Astrocyte (in vitro differentiated cells and primary cell): ENCODE results near the gene ARHGAP1. TPM values are rescaled to one million over a fixed set of nuclear protein-coding genes. Genes with fewer than 3 reads are reported as not detected.

ENCODE experiments used
- DNase-seq: peaks from one replicate; pipeline ENCODE4 v3.0.0-alpha.2; 2010; ENCODE audit warnings: low read depth
- FAIRE-seq: peaks from 2 replicates; lab custom pipeline; 2011; peaks lifted over from hg19 to GRCh38; lab: Jason Lieb, UNC
- H2AFZ ChIP-seq: 2 replicates; pipeline ENCODE4 v1.6.0; 2012; ENCODE audit warnings: low read depth, low read length, inconsistent platforms
- H3K27ac ChIP-seq: 2 replicates; pipeline ENCODE4 v1.5.1; 2011; ENCODE audit warnings: low read depth, low read length, inconsistent platforms
- H3K27me3 ChIP-seq: 2 replicates; pipeline ENCODE4 v1.6.0; 2011; ENCODE audit warnings: low read length, inconsistent platforms; ENCODE audit not compliant: insufficient read depth
- H3K36me3 ChIP-seq: 2 replicates; pipeline ENCODE4 v1.5.1; 2011; ENCODE audit warnings: low read length, inconsistent platforms; ENCODE audit not compliant: insufficient read depth
- H3K4me1 ChIP-seq: 2 replicates; pipeline ENCODE4 v1.5.1; 2011; ENCODE audit warnings: low read length, inconsistent platforms; ENCODE audit not compliant: insufficient read depth
- H3K4me2 ChIP-seq: 2 replicates; pipeline ENCODE4 v1.6.0; 2012; ENCODE audit warnings: low read length, inconsistent platforms
- H3K4me3 ChIP-seq: 2 replicates; pipeline ENCODE4 v1.5.1; 2011; ENCODE audit warnings: low read depth, mild to moderate bottlenecking, low read length, inconsistent platforms; ENCODE audit not compliant: insufficient read depth
- H3K79me2 ChIP-seq: 2 replicates; pipeline ENCODE4 v1.6.0; 2012; ENCODE audit warnings: mild to moderate bottlenecking, low read length, inconsistent platforms; ENCODE audit not compliant: insufficient read depth
- H3K9ac ChIP-seq: 2 replicates; pipeline ENCODE4 v1.6.0; 2012; ENCODE audit warnings: mild to moderate bottlenecking, low read length, inconsistent platforms
- H3K9me3 ChIP-seq: 2 replicates; pipeline ENCODE4 v1.5.1; 2012; ENCODE audit warnings: low read depth, mild to moderate bottlenecking, low read length, inconsistent platforms; ENCODE audit not compliant: insufficient read depth
- H4K20me1 ChIP-seq: 2 replicates; pipeline ENCODE4 v1.6.0; 2012; ENCODE audit warnings: low read length, inconsistent platforms; ENCODE audit not compliant: insufficient read depth
- H3K27ac Mint-ChIP-seq: one replicate; pipeline ENCODE4 v1.8.0; 2021; ENCODE audit warnings: mild to moderate bottlenecking, mixed read lengths; ENCODE audit not compliant: unreplicated experiment
- H3K27me3 Mint-ChIP-seq: one replicate; pipeline ENCODE4 v1.8.0; 2021; ENCODE audit warnings: low read depth, mixed read lengths; ENCODE audit not compliant: unreplicated experiment
- H3K36me3 Mint-ChIP-seq: one replicate; pipeline ENCODE4 v1.8.0; 2021; ENCODE audit warnings: low read depth, mixed read lengths; ENCODE audit not compliant: unreplicated experiment
- H3K4me1 Mint-ChIP-seq: one replicate; pipeline ENCODE4 v1.8.0; 2021; ENCODE audit warnings: low read depth, mixed read lengths; ENCODE audit not compliant: unreplicated experiment
- H3K4me3 Mint-ChIP-seq: one replicate; pipeline ENCODE4 v1.8.0; 2021; ENCODE audit warnings: mild to moderate bottlenecking, moderate library complexity, mixed read lengths; ENCODE audit not compliant: unreplicated experiment
- H3K9me3 Mint-ChIP-seq: one replicate; pipeline ENCODE4 v1.8.0; 2021; ENCODE audit warnings: mild to moderate bottlenecking, mixed read lengths; ENCODE audit not compliant: unreplicated experiment
- CTCF ChIP-seq: IDR thresholded peaks from 2 replicates; pipeline ENCODE4 v1.5.1; 2011; ENCODE audit warnings: low read depth, mild to moderate bottlenecking, inconsistent platforms, low read length, moderate library complexity; ENCODE audit not compliant: insufficient read depth
- EZH2 ChIP-seq: IDR thresholded peaks from 2 replicates; pipeline ENCODE4 v1.6.1; 2012; ENCODE audit warnings: mild to moderate bottlenecking, low read length, inconsistent platforms; ENCODE audit not compliant: insufficient read depth
- total RNA-seq: library from RNA; stranded (reverse); gene quantifications from 2 replicates; pipeline ENCODE4 v1.2.1, GENCODE V29; 2021

Gene ARHGAP1
- total RNA-seq, 1 donor from 2014 or later = 116 TPM

- peak overlapping the region; percentile 93 for H3K4me2 ChIP-seq
- H3K79me2 ChIP-seq = peaks cover 78% of the 10 kb centered on the region
- FAIRE-seq (no peak), DNase-seq (no peak)
- H3K27ac ChIP-seq = no peak overlapping the region
- H3K36me3 ChIP-seq = peaks cover 22% of the 10 kb centered on the region
- H4K20me1 ChIP-seq = peaks cover 28% of the 10 kb centered on the region
- Mint-ChIP-seq H3K9me3 (no peaks in the 10 kb centered on the region), H3K4me1 (peaks cover 55% of the 10 kb centered on the region), H3K4me3 (peak overlapping the region; percentile 62), H3K36me3 (peaks cover 15% of the 10 kb centered on the region), H3K27me3 (no peaks in the 10 kb centered on the region), H3K27ac (peak overlapping the region; percentile 100)
- H3K27me3 ChIP-seq = no peaks in the 10 kb centered on the region
- H3K9ac ChIP-seq = peak overlapping the region; percentile 31
- peaks cover 33% of the 10 kb centered on the region for H3K4me1 ChIP-seq
- TF ChIP-seq CTCF (no peak), EZH2 (no peak)
- no peak overlapping the region for H2AFZ ChIP-seq
- no peak overlapping the region for H3K4me3 ChIP-seq
- H3K9me3 ChIP-seq = no peaks in the 10 kb centered on the region
Measured at GRCh38 chr11:46697723-46698122, 2.7 kb downstream of the ARHGAP1 start.

- H3K27me3 Mint-ChIP-seq = no peaks in the 10 kb centered on the region
- H3K27ac Mint-ChIP-seq = peak overlapping the region; percentile 100
- Histone ChIP-seq H2AFZ (no peak overlapping the region), H4K20me1 (peaks cover 26% of the 10 kb centered on the region), H3K4me2 (peak overlapping the region; percentile 93), H3K36me3 (peaks cover 19% of the 10 kb centered on the region), H3K27ac (no peak overlapping the region), H3K9me3 (no peaks in the 10 kb centered on the region), H3K4me1 (peaks cover 32% of the 10 kb centered on the region), H3K4me3 (no peak overlapping the region), H3K79me2 (peaks cover 74% of the 10 kb centered on the region), H3K9ac (peak overlapping the region; percentile 31), H3K27me3 (no peaks in the 10 kb centered on the region)
- no peak for TF ChIP-seq CTCF
- peaks cover 15% of the 10 kb centered on the region for H3K36me3 Mint-ChIP-seq
- peak overlapping the region; percentile 62 for H3K4me3 Mint-ChIP-seq
- FAIRE-seq = no peak
- H3K9me3 Mint-ChIP-seq = no peaks in the 10 kb centered on the region
- DNase-seq = no peak
- H3K4me1 Mint-ChIP-seq = peaks cover 54% of the 10 kb centered on the region
Measured at GRCh38 chr11:46697303-46697702, 3.1 kb downstream of the ARHGAP1 start.

- H3K27ac Mint-ChIP-seq = no peak overlapping the region
Measured at GRCh38 chr11:46696212-46696558, 4.2 kb downstream of the ARHGAP1 start.

More at GRCh38 chr11:46696212-46696558, 4.2 kb downstream of the ARHGAP1 start:
- peaks cover 25% of the 10 kb centered on the region for H3K4me1 ChIP-seq
- no peaks in the 10 kb centered on the region for H3K27me3 Mint-ChIP-seq
- no peak overlapping the region for H3K27ac ChIP-seq
- no peak for FAIRE-seq
- no peak for DNase-seq
- no peak overlapping the region for H3K9ac ChIP-seq
- H3K9me3 ChIP-seq = no peaks in the 10 kb centered on the region
- H3K36me3 Mint-ChIP-seq = peaks cover 14% of the 10 kb centered on the region
- H3K4me3 Mint-ChIP-seq = no peak overlapping the region
- H3K4me3 ChIP-seq = no peak overlapping the region
- peaks cover 51% of the 10 kb centered on the region for H3K4me1 Mint-ChIP-seq
- H3K36me3 ChIP-seq = peaks cover 21% of the 10 kb centered on the region
- H4K20me1 ChIP-seq = peaks cover 26% of the 10 kb centered on the region
- H3K27me3 ChIP-seq = no peaks in the 10 kb centered on the region
- H3K9me3 Mint-ChIP-seq = no peaks in the 10 kb centered on the region
- peaks cover 62% of the 10 kb centered on the region for H3K79me2 ChIP-seq
- TF ChIP-seq CTCF = no peak
- no peak for TF ChIP-seq EZH2
- no peak overlapping the region for H2AFZ ChIP-seq
- H3K4me2 ChIP-seq = no peak overlapping the region
